ENCODE measurements around the gene STK32A.

Gene STK32A

GRCh38 chr5:147332658-147333057 lies 97.8 kb downstream of the STK32A start:
- H2AFZ ChIP-seq: no peak overlapping the region
- H3K4me2 ChIP-seq (ENCODE audit: low read length): no peak overlapping the region
- no peak for TF ChIP-seq CTCF (IDR thresholded peaks at IDR 0.05)
- no peak overlapping the region for H3K9ac ChIP-seq
- H3K9me3 ChIP-seq (ENCODE audit: control insufficient read depth, low read length): no peaks in the 10 kb centered on the region
- no peaks in the 10 kb centered on the region for H3K4me1 ChIP-seq
- H3K4me3 ChIP-seq (ENCODE audit: low read depth, low read length): no peak overlapping the region
- H3K27me3 ChIP-seq (ENCODE audit: control insufficient read depth, insufficient read depth, low read length): no peaks in the 10 kb centered on the region
- H3K79me2 ChIP-seq: no peaks in the 10 kb centered on the region
- no peak overlapping the region for H3K27ac ChIP-seq
- H3K36me3 ChIP-seq (ENCODE audit: control insufficient read depth, insufficient read depth, low read length): no peaks in the 10 kb centered on the region

- Histone ChIP-seq H3K36me3 (ENCODE audit: control insufficient read depth, insufficient read depth, low read length) (no peaks in the 10 kb centered on the region), H3K4me3 (ENCODE audit: low read depth, low read length) (no peak overlapping the region), H3K79me2 (no peaks in the 10 kb centered on the region), H3K9ac (no peak overlapping the region), H3K4me1 (no peaks in the 10 kb centered on the region), H2AFZ (no peak overlapping the region), H3K27ac (no peak overlapping the region), H3K27me3 (ENCODE audit: control insufficient read depth, insufficient read depth, low read length) (no peaks in the 10 kb centered on the region), H3K9me3 (ENCODE audit: control insufficient read depth, low read length) (no peaks in the 10 kb centered on the region), H3K4me2 (ENCODE audit: low read length) (no peak overlapping the region)
- no peak for TF ChIP-seq CTCF (IDR thresholded peaks at IDR 0.05)
These were observed 102.0 kb downstream of the STK32A start for GRCh38 chr5:147336876-147337275.

GRCh38 chr5:147339313-147339712 lies 104.5 kb downstream of the STK32A start:
- H3K36me3 ChIP-seq (ENCODE audit: control insufficient read depth, insufficient read depth, low read length): no peaks in the 10 kb centered on the region
- TF ChIP-seq CTCF (IDR thresholded peaks at IDR 0.05): no peak
- H3K27ac ChIP-seq: no peak overlapping the region
- no peak overlapping the region for H3K4me2 ChIP-seq (ENCODE audit: low read length)
- no peaks in the 10 kb centered on the region for H3K9me3 ChIP-seq (ENCODE audit: control insufficient read depth, low read length)
- H3K79me2 ChIP-seq: no peaks in the 10 kb centered on the region
- no peaks in the 10 kb centered on the region for H3K4me1 ChIP-seq
- H3K4me3 ChIP-seq (ENCODE audit: low read depth, low read length): no peak overlapping the region
- no peak overlapping the region for H3K9ac ChIP-seq
- no peaks in the 10 kb centered on the region for H3K27me3 ChIP-seq (ENCODE audit: control insufficient read depth, insufficient read depth, low read length)
- no peak overlapping the region for H2AFZ ChIP-seq

- no peaks in the 10 kb centered on the region for H3K9me3 ChIP-seq (ENCODE audit: control insufficient read depth, low read length)
- H3K4me3 ChIP-seq (ENCODE audit: low read depth, low read length): no peak overlapping the region
- H3K4me2 ChIP-seq (ENCODE audit: low read length): no peak overlapping the region
- H2AFZ ChIP-seq: no peak overlapping the region
- H3K27ac ChIP-seq: no peak overlapping the region
- H3K9ac ChIP-seq: no peak overlapping the region
- H3K27me3 ChIP-seq (ENCODE audit: control insufficient read depth, insufficient read depth, low read length): no peaks in the 10 kb centered on the region
- no peaks in the 10 kb centered on the region for H3K79me2 ChIP-seq
- H3K36me3 ChIP-seq (ENCODE audit: control insufficient read depth, insufficient read depth, low read length): no peaks in the 10 kb centered on the region
- H3K4me1 ChIP-seq: no peaks in the 10 kb centered on the region
- TF ChIP-seq CTCF (IDR thresholded peaks at IDR 0.05): no peak
These were observed 106.1 kb downstream of the STK32A start for GRCh38 chr5:147340941-147341340.

- TF ChIP-seq CTCF (IDR thresholded peaks at IDR 0.05): no peak
- no peaks in the 10 kb centered on the region for H3K9me3 ChIP-seq (ENCODE audit: control insufficient read depth, low read length)
- H3K4me1 ChIP-seq: no peaks in the 10 kb centered on the region
- no peak overlapping the region for H2AFZ ChIP-seq
- H3K27me3 ChIP-seq (ENCODE audit: control insufficient read depth, insufficient read depth, low read length): no peaks in the 10 kb centered on the region
- no peaks in the 10 kb centered on the region for H3K36me3 ChIP-seq (ENCODE audit: control insufficient read depth, insufficient read depth, low read length)
- no peak overlapping the region for H3K9ac ChIP-seq
- H3K4me3 ChIP-seq (ENCODE audit: low read depth, low read length): no peak overlapping the region
- no peak overlapping the region for H3K27ac ChIP-seq
- no peaks in the 10 kb centered on the region for H3K79me2 ChIP-seq
- no peak overlapping the region for H3K4me2 ChIP-seq (ENCODE audit: low read length)
These were observed 106.5 kb downstream of the STK32A start for GRCh38 chr5:147341345-147341744.
